ENCODE measurements around the gene MYBPC3.

DNA sequence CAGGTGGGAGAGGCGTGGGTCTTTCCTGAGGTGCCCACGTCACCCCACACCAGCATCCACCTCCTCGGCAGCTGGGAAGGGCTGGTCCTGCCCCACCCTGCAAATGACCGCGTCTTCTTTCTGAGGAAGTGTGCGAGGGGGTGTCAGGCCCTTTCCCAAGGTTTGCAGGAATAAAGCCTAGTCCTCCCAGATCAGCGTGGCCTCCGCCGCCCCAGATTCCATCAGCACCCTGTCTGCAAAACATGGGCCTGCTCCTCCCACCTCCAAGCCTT lies 41.5 kb upstream of the MYBPC3 start:
- no peak for TF ChIP-seq POLR2AphosphoS5 (IDR thresholded peaks at IDR 0.05; ENCODE audit: insufficient read depth in 1 of 2, low read depth in 1 of 2)
- TF ChIP-seq, protein P1, sequence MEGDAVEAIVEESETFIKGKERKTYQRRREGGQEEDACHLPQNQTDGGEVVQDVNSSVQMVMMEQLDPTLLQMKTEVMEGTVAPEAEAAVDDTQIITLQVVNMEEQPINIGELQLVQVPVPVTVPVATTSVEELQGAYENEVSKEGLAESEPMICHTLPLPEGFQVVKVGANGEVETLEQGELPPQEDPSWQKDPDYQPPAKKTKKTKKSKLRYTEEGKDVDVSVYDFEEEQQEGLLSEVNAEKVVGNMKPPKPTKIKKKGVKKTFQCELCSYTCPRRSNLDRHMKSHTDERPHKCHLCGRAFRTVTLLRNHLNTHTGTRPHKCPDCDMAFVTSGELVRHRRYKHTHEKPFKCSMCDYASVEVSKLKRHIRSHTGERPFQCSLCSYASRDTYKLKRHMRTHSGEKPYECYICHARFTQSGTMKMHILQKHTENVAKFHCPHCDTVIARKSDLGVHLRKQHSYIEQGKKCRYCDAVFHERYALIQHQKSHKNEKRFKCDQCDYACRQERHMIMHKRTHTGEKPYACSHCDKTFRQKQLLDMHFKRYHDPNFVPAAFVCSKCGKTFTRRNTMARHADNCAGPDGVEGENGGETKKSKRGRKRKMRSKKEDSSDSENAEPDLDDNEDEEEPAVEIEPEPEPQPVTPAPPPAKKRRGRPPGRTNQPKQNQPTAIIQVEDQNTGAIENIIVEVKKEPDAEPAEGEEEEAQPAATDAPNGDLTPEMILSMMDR (IDR thresholded peaks at IDR 0.05), result no peak

Measured in vagina (tissue), 2 donors.